ENCODE results near the gene SCLT1.

Gene SCLT1

DNA sequence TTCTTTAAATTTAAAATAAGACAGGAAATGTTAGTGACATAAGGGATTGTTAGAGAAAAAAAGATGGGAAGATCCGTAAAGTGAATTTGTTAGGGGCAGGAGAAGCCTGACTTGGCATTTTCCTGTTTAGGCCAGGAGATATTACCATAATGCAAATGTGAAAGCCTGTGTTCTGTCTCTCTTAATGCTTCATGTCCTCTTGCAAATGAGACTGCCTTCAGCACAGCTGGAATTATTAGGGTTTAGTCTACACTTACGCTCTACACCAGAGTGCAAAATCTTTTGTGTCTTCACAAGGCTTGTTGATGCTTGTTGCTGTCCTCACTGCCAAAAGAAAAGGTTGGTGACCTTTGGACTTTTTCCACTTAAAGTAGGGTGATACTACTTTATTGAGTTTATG, 227.1 kb downstream of the SCLT1 start:
- no peak for DNase-seq

GRCh38 chr4:128865132-128865531, 228.2 kb downstream of the SCLT1 start:
- no peak for DNase-seq

DNA sequence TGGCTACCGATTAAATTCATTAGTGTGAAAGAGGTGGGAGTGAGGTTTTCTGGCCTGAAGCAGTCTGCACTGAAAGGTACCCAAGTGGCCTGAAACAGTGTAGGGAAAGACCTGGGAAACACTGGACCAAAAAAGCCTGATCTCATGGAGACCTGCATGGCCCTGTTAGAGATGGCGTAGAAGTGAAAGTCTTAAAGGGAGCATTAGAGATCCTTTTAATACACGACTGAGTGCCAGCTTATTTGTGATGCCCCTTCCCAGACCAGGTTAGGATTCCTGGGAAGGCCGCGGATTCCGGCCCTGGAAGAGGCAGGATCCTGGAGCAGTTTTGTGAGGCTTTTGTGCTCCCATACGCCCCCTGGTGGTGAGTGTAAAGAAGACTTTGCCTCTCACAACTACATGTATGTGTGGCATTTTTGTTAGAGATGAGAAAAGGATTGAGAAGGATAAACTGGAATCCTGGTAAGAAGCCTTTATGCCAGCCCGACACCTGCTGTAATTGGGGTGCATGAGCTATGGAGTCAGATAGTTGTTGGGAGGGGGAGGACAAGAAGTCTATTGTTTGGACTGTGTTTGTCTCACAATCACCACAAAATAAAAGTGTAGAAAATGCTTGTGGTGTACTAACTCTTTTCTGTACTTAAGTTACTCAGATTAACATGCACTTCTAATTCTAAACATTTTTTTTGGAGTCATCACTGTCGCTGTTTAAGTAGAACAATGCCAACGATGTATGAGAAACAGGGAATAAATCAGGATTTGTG, 229.8 kb downstream of the SCLT1 start:
- peak; percentile 23 for DNase-seq

DNA sequence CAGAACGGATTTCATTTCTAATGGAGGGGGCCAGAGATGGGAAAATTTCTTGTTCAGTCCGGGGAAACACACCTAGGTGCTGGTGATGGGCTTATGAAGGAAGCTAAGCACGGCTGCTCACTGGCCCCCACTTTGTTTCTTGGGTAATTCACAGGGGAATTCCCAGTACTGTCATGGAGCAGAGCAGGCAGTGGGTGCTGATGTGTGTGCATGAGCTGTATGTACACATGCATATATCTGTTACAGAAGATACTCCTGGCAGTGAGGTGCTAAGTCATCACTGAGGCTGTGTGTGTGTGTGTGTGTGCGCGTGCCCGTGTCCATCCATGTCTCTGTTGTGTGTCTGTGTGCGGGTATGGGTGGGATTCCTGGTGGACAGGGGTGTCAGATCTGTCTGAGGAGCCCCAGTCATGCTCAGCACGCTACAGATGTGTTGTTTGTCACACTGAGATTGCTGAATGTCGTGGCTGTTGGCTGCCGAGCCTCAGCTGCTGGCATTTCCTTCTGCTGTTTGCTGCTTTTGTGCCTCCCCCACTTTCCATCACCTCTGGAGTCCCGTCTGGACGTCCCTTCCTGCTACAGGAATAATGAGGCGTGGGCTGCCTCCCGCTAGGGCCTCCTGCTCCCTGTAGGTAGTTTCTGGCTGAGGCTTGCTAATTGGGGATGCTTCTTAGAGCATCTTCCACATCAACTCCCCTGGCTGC, 230.6 kb downstream of the SCLT1 start:
- no peak for DNase-seq

- DNase-seq = no peak
These were observed 231.4 kb downstream of the SCLT1 start for GRCh38 chr4:128861856-128862518.

- no peak for DNase-seq
These were observed 233.3 kb downstream of the SCLT1 start for GRCh38 chr4:128859887-128860677.

- no peak for DNase-seq
These were observed 234.3 kb downstream of the SCLT1 start for GRCh38 chr4:128858879-128859671.

DNA sequence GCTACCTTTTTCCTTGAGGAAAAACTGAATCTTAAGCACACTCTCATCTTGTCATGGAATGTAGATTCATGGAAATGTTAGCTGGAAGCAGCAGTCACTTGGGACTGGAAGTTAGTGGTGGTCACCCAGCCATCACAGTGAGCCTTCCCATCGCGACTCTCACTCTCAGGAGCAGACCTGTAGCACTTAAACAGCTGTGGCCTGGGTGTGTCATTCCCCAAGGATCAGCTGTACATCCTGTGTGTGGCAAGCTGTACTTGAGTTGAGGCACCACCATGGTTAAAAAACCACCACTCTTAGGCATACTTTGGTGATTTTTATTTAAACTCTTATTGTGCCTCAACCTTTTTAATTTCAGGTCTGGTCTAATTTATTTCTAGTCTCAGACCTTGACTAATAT, 237.1 kb downstream of the SCLT1 start:
- no peak for DNase-seq

- no peak for DNase-seq
These were observed 237.7 kb downstream of the SCLT1 start for GRCh38 chr4:128855621-128856020.

DNA sequence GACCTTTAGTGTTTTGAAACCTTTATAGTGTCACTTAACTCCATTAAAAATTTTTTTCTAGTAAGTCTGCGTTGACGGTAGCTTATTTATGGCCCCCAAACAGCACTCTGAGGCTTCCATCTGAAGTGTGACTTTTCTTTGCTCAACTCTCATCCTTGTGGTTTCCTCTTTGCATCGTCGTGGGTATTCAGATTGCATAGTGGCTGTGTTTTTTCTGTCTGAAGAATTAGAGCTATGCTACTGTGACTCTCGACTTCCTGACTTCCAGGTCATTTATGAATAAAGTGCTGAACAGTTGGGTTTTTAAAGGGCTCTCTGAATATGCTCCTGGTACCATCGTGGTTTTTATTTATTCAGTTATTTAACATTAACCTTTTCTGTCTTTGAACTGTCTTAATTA, 238.9 kb downstream of the SCLT1 start:
- no peak for DNase-seq

DNA sequence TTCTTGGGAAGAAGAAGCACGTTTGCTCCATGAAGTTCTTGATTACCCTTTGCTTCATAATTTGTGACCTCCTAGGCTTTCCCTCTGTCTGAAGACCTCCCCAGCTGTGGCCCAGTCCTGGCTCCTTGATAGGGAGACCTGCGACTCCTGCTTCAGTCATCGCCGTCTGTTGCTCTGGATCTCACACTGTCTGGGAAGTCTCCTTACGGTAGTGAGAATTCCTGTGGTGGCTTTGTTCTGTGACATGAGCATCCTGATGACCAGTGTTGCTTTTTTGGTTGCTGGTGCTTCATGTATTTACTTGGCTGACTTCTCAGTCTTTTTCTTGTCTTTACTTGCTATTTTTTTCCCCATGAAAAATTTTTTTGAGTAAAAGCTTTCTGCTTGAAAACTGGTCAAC, 239.6 kb downstream of the SCLT1 start:
- DNase-seq = no peak

DNA sequence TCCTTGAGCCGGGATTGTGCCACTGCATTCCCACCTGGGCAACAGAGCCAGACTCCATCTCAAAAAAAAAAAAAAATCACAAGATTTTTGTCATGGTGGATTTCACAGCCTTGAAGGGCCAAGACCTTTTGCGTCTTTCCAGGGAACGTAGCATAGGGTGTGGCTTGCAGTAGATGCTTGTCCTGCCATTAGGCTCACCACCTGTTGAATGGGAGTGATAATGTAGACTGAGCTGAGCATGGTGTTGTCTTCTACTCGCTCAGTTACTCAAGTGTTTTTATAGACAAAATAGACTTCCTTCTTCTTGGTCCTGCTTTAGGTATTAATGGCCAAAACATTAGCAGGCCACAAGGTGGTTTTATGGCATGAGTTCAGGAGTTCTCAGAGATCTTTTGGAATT, 243.1 kb downstream of the SCLT1 start:
- no peak for DNase-seq

GRCh38 chr4:128848461-128848860, 244.9 kb downstream of the SCLT1 start:
- DNase-seq = no peak

DNA sequence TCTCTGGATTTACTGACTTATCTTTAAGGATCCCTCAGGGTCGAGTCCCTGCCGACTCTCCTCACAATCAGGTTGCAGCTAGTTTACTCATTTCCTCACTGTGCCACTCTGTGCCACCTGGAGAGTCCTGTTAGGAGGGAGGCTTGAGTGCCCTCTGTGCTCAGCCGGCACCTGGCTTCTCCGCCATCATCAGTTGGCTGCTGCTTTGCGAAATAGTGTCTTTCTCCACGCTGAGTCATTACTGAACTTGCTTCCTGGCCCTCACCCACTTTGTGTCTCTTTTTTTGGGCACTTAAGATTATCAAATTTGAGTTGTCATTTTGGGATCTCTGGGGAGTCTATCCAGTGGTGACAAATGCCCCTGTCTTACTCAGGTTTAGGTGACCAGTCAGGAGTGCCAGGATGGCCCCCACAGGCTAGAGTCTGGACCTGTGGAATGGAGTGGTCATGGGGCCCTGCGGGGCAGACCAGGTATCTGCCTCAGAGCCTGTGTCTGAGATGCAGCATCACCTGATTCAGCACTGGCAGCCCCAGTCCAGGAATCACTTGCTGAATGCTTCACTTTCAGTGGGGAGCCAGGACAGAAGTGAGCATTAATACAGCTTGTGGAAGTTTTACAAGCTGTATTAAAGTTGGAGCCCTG, 246.1 kb downstream of the SCLT1 start:
- peak; percentile 47 for DNase-seq

GRCh38 chr4:128846063-128846462, 247.3 kb downstream of the SCLT1 start:
- peak; percentile 62 for DNase-seq

GRCh38 chr4:128844931-128845330, 248.4 kb downstream of the SCLT1 start:
- DNase-seq = no peak

DNA sequence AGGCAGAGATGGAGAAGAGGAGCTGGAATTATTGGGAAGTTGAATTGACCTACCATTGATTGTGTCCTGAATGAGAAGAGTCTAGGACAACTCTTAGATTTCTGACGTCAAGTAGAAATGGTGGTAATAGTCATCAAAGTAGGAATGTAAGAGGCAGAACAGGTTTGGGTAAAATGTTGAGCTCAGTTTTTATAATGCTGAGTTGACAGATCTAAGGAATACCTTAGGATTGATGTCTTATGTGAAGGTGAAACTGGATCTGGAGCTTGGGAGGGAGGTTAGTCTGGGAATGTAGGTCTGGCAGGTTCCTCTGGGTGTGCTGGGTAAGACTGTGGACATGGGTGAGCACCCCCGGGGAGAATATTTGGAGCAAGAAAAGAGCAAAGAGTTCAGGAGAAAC, 251.9 kb downstream of the SCLT1 start:
- no peak for DNase-seq

DNA sequence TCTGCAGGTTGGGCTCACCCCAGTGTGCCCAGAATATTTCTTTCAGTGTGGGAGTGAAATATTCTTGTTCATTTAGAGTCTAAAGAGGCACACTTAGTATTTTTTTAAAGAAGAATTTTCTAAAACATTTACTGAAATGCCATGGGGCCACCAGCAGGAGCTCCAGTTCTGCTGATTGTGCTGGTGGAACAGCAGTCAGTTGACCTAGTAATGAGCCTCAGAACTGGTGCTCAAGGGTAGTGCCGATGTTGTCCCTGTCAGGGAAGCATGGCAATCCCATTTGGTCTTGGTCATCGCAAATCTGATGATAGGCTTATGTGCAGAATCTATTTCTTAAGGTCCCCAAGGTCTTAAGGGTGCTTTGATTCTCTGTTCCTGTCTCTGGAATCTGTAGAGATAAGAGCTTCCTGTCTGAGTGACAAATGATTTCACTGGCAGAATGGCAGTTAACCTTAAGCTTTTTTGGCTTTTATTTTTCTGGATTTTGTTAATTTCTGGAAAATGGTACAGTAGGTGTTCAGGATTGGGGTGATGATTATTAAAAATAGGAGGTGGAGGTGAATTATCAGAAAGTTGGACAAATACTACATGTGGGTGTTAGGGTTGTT, 252.5 kb downstream of the SCLT1 start:
- no peak for DNase-seq

DNA sequence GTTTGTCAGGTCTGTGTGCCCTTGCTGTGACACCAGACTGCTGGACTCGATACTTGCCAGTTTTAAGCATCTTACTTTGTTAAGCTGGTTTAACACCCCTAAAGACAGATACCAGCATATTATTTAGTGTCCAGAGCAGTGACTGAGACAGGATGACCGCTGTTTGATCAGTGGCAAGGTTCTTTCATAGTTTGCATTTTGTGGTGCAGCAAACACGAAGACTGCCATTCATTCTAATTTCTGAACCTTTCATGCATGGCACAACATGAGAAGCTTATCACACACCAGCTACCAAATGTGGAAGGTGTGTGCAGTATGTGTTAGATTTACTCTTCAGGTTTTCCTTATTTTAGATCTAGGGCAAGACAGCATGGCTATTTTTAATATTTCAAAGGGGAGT, 255.7 kb downstream of the SCLT1 start:
- no peak for DNase-seq

DNA sequence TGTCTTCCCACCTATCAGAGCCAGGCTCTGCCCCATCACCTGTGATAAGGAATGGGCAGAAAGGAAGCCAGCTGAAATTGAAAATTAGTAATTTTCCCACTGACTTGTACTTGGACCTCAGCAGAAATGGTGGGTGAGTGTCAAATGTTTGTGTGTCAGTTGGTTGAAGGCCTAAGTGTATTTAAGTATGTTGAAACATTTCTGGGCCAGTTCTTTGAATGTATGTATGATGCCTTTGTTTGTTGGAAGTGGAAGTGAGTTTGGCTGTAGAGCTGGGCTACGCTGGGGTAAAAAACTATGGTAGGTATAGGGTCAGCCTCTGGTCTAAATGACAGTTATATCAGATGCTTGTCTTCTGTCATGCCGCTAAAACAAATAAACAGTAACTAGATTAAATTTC, 256.1 kb downstream of the SCLT1 start:
- no peak for DNase-seq

- no peak for DNase-seq
These were observed 257.7 kb downstream of the SCLT1 start for GRCh38 chr4:128835498-128836222.
